Measurements from ENCODE around the gene UPK1A.
"Not testable (repeated sequence)": the region's sequence is repeated elsewhere in the genome, so short reads cannot be mapped to it uniquely, and the experiment has no call there.

The UPK1A gene

DNA sequence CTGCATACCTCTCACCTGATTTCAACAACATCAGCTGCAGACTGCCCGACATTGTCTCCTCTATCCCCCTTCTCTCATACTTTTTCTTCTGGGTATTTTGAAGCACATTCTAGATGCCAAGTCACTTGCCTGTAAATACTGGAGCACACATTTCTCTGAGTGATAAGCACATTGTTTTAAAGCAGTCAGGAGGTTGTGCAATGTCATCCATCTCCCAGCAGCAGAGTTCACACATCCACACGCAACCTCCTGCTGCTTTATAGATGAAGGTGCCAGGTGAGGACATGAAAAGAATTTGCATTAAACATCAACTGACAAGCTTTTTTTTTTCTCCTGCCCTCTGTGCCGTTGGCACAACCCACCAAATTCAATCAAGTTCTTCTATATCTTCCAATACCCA lies 5.5 kb downstream of the UPK1A start:
- H3K4me1 Mint-ChIP-seq = peaks cover 13% of the 10 kb centered on the region
- no peaks in the 10 kb centered on the region for H3K9me3 Mint-ChIP-seq
- DNase-seq (ENCODE audit: low spot score in 2 of 2) (no peak), ATAC-seq (replicated peaks; ENCODE audit: extremely low read depth, poor library complexity, severe bottlenecking) (no peak)
- peaks cover 2% of the 10 kb centered on the region for H3K36me3 Mint-ChIP-seq (ENCODE audit: insufficient read depth)
- H3K27me3 Mint-ChIP-seq = peaks cover 55% of the 10 kb centered on the region
- H3K27ac Mint-ChIP-seq (ENCODE audit: low read depth) = no peak overlapping the region
- H3K4me3 Mint-ChIP-seq = no peak overlapping the region

DNA sequence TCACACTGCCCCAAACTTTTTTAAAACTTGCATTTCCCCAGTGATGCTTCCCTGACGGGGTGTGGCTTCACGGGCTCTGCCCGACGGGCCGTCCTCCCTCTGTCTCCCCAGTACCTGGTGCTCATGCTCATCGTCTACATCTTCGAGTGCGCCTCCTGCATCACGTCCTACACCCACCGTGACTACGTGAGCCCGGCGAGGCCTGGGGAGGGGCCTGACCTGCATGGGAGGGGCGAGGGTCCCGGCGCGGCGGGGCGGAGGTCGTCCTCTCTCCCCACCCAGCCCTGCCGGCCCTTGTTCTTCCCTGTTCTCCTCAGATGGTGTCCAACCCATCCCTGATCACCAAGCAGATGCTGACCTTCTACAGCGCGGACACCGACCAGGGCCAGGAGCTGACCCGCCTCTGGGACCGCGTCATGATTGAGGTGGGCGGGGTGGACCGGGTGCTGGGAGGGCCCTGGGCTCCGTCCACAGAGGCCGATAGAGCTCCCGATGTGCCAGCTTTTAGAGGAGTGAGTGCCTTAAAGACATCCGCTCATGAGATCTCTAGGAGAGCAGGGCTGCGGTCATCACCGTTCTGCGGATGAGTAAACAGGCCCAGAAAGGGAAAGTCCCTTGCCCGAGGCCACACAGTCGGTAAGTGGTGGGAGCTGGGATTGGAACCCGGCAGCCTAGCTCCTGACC lies 6.9 kb downstream of the UPK1A start:
- Mint-ChIP-seq H3K9me3 (no peaks in the 10 kb centered on the region), H3K27ac (ENCODE audit: low read depth) (peak overlapping the region; percentile 58), H3K36me3 (ENCODE audit: insufficient read depth) (peaks cover 2% of the 10 kb centered on the region), H3K4me1 (peaks cover 13% of the 10 kb centered on the region), H3K27me3 (peaks cover 63% of the 10 kb centered on the region), H3K4me3 (peak overlapping the region; percentile 75)
- ATAC-seq (replicated peaks; ENCODE audit: extremely low read depth, poor library complexity, severe bottlenecking) (peak; percentile 83), DNase-seq (ENCODE audit: low spot score in 2 of 2) (peak in 1 of 2 donors; percentile 17)

DNA sequence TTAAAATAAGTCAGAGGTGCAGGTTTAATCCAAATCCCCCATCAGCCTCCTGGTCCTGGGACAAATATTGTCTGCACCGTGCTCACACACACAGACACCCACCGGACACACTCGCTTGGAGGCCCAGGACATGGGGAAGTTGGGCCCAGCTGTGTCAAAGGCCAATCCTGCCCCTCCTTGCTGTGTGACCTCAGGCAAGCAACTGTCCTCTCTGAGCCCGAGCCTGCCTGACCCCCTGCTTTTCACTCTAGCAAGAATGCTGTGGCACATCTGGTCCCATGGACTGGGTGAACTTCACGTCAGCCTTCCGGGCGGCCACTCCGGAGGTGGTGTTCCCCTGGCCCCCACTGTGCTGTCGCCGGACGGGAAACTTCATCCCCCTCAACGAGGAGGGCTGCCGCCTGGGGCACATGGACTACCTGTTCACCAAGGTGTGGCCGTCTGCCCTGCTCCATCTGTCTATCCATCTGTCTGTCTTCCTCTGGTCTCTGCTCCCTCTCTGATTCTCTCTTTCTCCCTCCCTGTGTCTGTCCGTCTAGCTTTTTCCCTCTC lies 9.3 kb downstream of the UPK1A start:
- Mint-ChIP-seq H3K27ac (ENCODE audit: low read depth) (no peak overlapping the region), H3K4me3 (no peak overlapping the region), H3K4me1 (peaks cover 13% of the 10 kb centered on the region), H3K9me3 (no peaks in the 10 kb centered on the region), H3K36me3 (ENCODE audit: insufficient read depth) (no peaks in the 10 kb centered on the region), H3K27me3 (peaks cover 51% of the 10 kb centered on the region)
- no peak for ATAC-seq (replicated peaks; ENCODE audit: extremely low read depth, poor library complexity, severe bottlenecking)
- DNase-seq (ENCODE audit: low spot score in 2 of 2) = no peak

DNA sequence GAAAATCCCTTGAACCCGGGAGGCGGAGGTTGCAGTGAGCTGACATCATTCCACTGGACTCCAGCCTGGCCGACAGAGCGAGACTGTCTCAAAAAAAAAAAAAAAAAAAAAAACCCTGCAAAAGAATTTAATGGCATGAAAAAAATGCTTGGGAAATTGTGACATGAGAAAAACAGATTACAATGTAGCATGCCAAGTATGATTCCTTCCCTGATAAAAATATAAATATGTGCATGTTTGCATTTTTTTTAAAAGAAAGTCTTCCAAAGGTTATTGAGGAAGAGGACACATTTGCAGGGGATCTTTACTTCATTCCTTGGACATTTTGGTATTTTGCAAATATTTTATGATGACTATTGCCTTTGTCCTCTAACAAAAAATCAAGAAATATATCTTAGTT lies 23.5 kb downstream of the UPK1A start:
- DNase-seq (ENCODE audit: low spot score in 2 of 2) (no peak), ATAC-seq (replicated peaks; ENCODE audit: extremely low read depth, poor library complexity, severe bottlenecking) (no peak)
- no peak overlapping the region for H3K4me3 Mint-ChIP-seq
- no peaks in the 10 kb centered on the region for H3K27me3 Mint-ChIP-seq
- no peaks in the 10 kb centered on the region for H3K36me3 Mint-ChIP-seq (ENCODE audit: insufficient read depth)
- no peaks in the 10 kb centered on the region for H3K9me3 Mint-ChIP-seq
- H3K27ac Mint-ChIP-seq (ENCODE audit: low read depth) = no peak overlapping the region
- H3K4me1 Mint-ChIP-seq = no peaks in the 10 kb centered on the region

DNA sequence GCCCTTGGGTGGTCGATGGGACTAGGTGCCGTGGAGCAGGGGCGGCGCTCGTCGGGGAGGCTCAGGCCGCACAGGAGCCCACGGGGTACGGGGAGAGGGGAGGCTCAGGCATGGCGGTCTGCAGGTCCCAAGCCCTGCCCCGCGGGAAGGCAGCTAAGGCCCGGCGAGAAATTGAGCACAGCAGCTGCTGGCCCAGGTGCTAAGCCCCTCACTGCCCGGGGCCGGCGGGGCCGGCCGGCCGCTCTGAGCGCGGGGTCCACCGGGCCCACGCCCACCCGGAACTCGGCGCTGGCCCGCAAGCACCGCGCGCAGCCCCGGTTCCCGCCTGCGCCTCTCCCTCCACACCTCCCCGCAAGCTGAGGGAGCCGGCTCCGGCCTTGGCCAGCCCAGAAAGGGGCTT lies 24.8 kb downstream of the UPK1A start:
- ATAC-seq (replicated peaks; ENCODE audit: extremely low read depth, poor library complexity, severe bottlenecking); H3K9me3 Mint-ChIP-seq; H3K36me3 Mint-ChIP-seq (ENCODE audit: insufficient read depth): not testable (repeated sequence)

DNA sequence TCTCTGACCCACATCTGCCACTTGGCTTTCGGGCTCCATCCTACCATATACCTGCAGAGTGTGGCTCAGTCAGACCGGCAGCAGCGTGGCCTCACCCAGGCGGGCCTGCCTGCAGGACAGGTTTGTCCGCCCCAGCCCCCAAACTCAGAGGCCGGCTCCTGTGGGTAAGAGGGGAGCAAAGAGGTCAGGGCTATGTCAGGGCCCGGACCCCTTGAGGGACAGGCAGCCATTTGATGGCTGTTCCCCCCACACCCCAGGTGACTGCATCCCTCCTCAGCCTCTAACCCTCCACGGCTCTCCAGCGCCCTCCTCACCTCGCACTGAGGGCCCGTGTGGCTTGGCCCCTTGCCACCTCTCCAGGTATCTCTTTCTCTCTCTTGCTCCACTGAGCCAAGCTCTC lies 25.7 kb downstream of the UPK1A start:
- Mint-ChIP-seq H3K4me3 (no peak overlapping the region), H3K27ac (ENCODE audit: low read depth) (no peak overlapping the region), H3K27me3 (no peaks in the 10 kb centered on the region), H3K36me3 (ENCODE audit: insufficient read depth) (no peaks in the 10 kb centered on the region), H3K4me1 (no peaks in the 10 kb centered on the region), H3K9me3 (no peaks in the 10 kb centered on the region)
- DNase-seq (ENCODE audit: low spot score in 2 of 2) (no peak), ATAC-seq (replicated peaks; ENCODE audit: extremely low read depth, poor library complexity, severe bottlenecking) (no peak)

More for the DNA sequence above, 24.8 kb downstream of the UPK1A start:
- H3K4me3 Mint-ChIP-seq; H3K27ac Mint-ChIP-seq (ENCODE audit: low read depth); H3K27me3 Mint-ChIP-seq; DNase-seq (ENCODE audit: low spot score in 2 of 2); H3K4me1 Mint-ChIP-seq: not testable (repeated sequence)

DNA sequence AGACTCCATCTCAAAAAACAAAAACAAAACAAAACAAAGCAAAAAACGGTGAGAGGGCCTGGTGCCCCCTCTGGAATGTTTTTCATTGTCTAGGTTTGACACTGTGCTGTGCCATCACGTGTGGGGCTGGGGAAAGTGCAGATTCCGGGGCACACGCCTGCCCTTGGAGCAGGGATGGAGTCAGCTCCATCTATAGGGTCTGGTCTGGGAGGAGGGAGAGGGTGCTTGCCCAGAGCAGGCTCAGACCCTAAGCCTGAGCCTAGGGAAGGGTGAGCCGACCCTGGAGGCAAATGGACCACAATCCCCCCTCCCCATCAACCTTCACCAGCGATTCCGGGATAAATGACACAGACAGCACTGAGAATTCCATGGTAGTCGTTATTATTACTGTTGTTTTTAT lies 27.1 kb downstream of the UPK1A start:
- Mint-ChIP-seq H3K27me3 (no peaks in the 10 kb centered on the region), H3K4me3 (no peak overlapping the region), H3K27ac (ENCODE audit: low read depth) (no peak overlapping the region), H3K4me1 (no peaks in the 10 kb centered on the region), H3K36me3 (ENCODE audit: insufficient read depth) (no peaks in the 10 kb centered on the region), H3K9me3 (no peaks in the 10 kb centered on the region)
- no peak for ATAC-seq (replicated peaks; ENCODE audit: extremely low read depth, poor library complexity, severe bottlenecking)
- DNase-seq (ENCODE audit: low spot score in 2 of 2) = no peak

DNA sequence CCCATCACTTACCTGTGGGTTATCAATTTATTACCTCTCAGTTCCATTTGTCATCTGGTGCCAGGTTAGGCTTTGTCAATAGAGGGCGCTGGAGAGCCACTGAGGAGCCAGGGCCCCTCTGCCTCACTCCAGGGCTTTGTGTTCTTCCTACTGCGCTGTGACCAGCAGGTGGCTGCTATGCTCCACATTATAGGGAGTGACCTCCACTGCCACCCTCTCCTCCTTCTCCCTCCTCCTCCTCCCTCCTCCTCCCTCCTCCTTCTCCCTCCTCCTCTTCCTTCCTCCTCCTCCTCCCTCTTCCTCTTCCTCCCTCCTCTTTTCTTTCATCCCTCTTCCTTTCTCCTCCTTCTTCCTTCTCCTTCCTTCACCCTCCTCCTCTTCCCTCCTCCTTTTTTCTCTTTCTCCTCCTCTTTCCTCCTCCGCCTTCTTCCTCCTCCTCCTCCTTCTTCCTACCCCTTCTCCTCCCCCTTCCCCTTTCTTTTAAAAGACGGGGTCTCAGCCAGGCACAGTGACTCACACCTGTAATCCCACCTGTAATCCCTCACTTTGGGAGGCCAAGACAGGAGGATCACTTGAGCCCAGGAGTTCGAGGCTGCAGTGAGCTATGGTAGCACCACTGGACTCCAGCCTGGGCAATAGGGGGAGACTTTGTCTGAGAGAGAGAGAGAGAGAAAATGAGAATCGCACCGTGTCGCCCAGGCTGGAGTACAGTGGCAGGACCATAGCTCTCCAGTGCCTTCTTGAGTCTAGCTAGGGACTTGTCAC lies 27.7 kb downstream of the UPK1A start:
- DNase-seq (ENCODE audit: low spot score in 2 of 2) (peak; percentile 86), ATAC-seq (replicated peaks; ENCODE audit: extremely low read depth, poor library complexity, severe bottlenecking) (peak; percentile 100)
- H3K9me3 Mint-ChIP-seq = no peaks in the 10 kb centered on the region
- no peak overlapping the region for H3K4me3 Mint-ChIP-seq
- no peak overlapping the region for H3K27ac Mint-ChIP-seq (ENCODE audit: low read depth)
- H3K36me3 Mint-ChIP-seq (ENCODE audit: insufficient read depth) = no peaks in the 10 kb centered on the region
- no peaks in the 10 kb centered on the region for H3K4me1 Mint-ChIP-seq
- H3K27me3 Mint-ChIP-seq = no peaks in the 10 kb centered on the region

DNA sequence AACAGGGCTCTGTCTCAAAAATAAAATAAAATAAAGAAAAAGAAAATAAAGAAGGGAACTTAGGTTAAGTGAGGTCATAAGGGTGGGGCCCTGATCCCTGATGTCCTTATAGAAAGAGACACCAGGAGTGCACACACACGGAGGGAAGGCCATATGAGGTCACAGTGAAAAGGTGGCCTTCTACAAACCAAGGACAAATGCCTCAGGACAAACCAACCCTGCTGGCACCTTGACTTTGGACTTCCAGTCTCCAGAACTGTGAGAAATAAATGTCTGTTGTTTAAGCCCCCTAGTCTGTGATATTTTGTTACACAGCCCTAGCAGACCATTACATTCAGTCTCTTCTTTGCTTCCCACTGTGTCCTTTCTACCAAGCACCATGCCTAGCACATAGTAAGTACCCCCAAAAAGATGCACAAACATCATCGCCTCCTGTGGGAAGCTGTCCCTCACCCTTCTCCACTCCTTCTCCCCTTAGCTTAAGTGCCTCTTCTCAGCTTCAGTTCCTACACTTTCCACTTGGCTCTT lies 29.6 kb downstream of the UPK1A start:
- ATAC-seq (replicated peaks; ENCODE audit: extremely low read depth, poor library complexity, severe bottlenecking) = no peak
- H3K4me1 Mint-ChIP-seq = no peaks in the 10 kb centered on the region
- H3K27me3 Mint-ChIP-seq = no peaks in the 10 kb centered on the region

DNA sequence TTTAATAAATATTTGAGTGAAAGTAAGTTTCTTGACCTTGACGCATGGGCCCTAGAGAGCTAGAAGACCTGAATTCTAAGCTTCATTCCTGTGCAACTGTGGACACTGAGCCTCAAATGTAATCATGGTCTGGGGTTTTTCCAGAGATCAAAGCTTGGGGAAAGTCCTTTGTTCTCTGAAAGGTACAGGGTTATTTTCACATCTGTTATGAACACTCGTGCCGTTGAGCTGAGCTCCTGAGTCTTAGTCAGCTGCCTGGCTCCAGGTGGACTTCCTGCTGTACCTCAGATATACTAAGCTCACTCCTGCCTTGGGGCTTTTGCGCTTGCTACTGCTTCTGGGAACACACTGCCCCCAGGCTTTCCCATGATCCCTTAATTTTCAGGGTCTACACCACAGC lies 30.5 kb downstream of the UPK1A start:
- ATAC-seq (replicated peaks; ENCODE audit: extremely low read depth, poor library complexity, severe bottlenecking) (no peak), DNase-seq (ENCODE audit: low spot score in 2 of 2) (no peak)
- no peak overlapping the region for H3K27ac Mint-ChIP-seq (ENCODE audit: low read depth)
- no peaks in the 10 kb centered on the region for H3K4me1 Mint-ChIP-seq
- H3K36me3 Mint-ChIP-seq (ENCODE audit: insufficient read depth) = no peaks in the 10 kb centered on the region
- no peaks in the 10 kb centered on the region for H3K27me3 Mint-ChIP-seq
- H3K9me3 Mint-ChIP-seq = no peaks in the 10 kb centered on the region
- H3K4me3 Mint-ChIP-seq = no peak overlapping the region

More for the DNA sequence above, 29.6 kb downstream of the UPK1A start:
- H3K9me3 Mint-ChIP-seq = no peaks in the 10 kb centered on the region
- H3K4me3 Mint-ChIP-seq = no peak overlapping the region
- no peak overlapping the region for H3K27ac Mint-ChIP-seq (ENCODE audit: low read depth)
- no peaks in the 10 kb centered on the region for H3K36me3 Mint-ChIP-seq (ENCODE audit: insufficient read depth)
- DNase-seq (ENCODE audit: low spot score in 2 of 2) = no peak

DNA sequence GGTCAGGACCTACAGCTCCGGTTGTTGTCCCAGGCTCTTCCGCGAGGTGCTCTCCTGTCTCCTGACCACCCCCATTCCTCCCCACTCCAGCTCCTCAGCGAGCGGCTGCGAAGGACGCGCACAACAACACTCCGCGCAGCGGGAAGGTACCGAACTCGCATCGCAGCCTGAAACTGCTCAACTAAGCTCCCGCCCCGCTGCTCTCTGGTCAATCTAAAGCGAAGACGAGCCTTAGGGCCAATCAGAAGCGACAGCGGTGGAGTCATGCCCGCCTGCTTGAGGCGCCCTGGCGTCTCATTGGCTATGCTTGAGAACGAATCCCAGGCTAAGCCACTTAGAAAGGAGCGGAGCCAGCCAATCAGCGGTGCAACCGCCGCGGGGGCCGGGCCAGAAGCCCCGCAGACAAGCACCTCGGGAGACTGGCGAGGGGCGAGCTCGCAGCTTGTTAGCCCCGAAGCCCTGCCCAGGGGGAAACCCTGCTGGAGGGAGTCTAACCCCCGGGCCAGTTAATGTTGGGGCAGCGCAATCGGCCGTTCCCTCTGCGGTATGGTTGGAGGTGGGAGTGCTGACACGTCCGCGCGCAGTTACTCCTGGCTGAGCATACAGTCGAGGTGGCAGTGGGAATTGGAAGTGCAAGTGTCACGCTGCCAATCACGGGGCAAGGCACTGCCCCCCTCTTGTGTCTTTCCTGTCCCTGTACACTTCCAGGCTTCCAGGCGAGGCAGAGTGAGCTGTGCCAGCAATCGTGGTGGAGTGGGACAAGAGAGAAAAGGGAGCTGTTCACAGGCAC lies 36.1 kb downstream of the UPK1A start:
- DNase-seq (ENCODE audit: low spot score in 2 of 2) (peak; percentile 72 to 87), ATAC-seq (replicated peaks; ENCODE audit: extremely low read depth, poor library complexity, severe bottlenecking) (peak; percentile 100)
- Mint-ChIP-seq H3K27me3 (no peaks in the 10 kb centered on the region), H3K36me3 (ENCODE audit: insufficient read depth) (peaks cover 6% of the 10 kb centered on the region), H3K9me3 (no peaks in the 10 kb centered on the region), H3K4me3 (peak overlapping the region; percentile 90), H3K27ac (ENCODE audit: low read depth) (peak overlapping the region; percentile 87), H3K4me1 (peaks cover 8% of the 10 kb centered on the region)

DNA sequence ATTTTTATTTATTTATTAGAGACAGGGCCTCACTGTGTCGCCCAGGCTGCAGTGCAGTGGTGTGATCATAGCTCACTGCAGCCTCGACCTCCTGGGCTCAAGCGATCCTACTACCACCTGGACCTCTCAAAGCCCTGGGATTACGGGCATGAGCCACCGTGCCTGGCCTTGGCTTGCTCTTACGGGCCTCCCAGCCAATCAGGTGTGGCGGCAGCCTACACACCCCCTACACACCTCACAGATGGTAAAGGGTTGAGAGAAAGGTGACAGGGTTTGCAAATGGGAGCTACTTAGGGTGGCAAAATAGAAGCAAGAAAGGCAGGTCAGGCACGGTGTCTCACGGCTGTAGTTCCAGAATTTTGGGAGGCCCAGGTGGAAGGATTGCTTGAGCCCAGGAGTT lies 37.0 kb downstream of the UPK1A start:
- DNase-seq (ENCODE audit: low spot score in 2 of 2) = no peak
- Mint-ChIP-seq H3K4me1 (peaks cover 8% of the 10 kb centered on the region), H3K36me3 (ENCODE audit: insufficient read depth) (peaks cover 6% of the 10 kb centered on the region), H3K27me3 (no peaks in the 10 kb centered on the region), H3K9me3 (no peaks in the 10 kb centered on the region), H3K4me3 (peak overlapping the region; percentile 90), H3K27ac (ENCODE audit: low read depth) (no peak overlapping the region)
- ATAC-seq (replicated peaks; ENCODE audit: extremely low read depth, poor library complexity, severe bottlenecking) = no peak

All from central memory CD8-positive, alpha-beta T cell (primary cell).